Measurements from ENCODE around the gene KCNK1. TPM values are rescaled to one million over a fixed set of nuclear protein-coding genes. Genes with fewer than 3 reads are reported as not detected.

Gene KCNK1
- total and polyA plus RNA-seq, 2 of the 4 experiments (the other 2 are of a cell fraction) = 0.90 to 1.6 TPM

- Histone ChIP-seq H4K91ac (ENCODE audit: insufficient read depth, low read depth, low read length) (no peak overlapping the region), H3K79me1 (ENCODE audit: low read depth in 1 of 2, low read length in 2 of 2) (no peaks in the 10 kb centered on the region), H4K20me1 (ENCODE audit: insufficient read depth, low read length) (no peaks in the 10 kb centered on the region), H2AFZ (replicated peaks; ENCODE audit: low read length, poor library complexity) (no peak overlapping the region), H3K4me3 (ENCODE audit: insufficient read depth, low read depth, low read length) (no peak overlapping the region), H3K27ac (ENCODE audit: insufficient read depth, low read length) (no peak overlapping the region), H3K4me2 (ENCODE audit: low read depth, low read length) (no peak overlapping the region), H2BK5ac (ENCODE audit: low read depth, low read length, poor library complexity, severe bottlenecking) (no peak overlapping the region), H3K18ac (ENCODE audit: low read depth, low read length) (no peak overlapping the region), H3K23ac (ENCODE audit: low read depth, low read length) (no peak overlapping the region), H2AK9ac (replicated peaks; ENCODE audit: low read depth, low read length, poor library complexity) (no peak overlapping the region), H3K9ac (ENCODE audit: low read depth, low read length) (no peak overlapping the region), H3K14ac (replicated peaks; ENCODE audit: low read depth, low read length) (no peak overlapping the region), H3K36me3 (ENCODE audit: control insufficient read depth, insufficient read depth, low read length) (no peaks in the 10 kb centered on the region), H3K9me1 (ENCODE audit: insufficient read depth, low read length) (no peaks in the 10 kb centered on the region), H4K5ac (ENCODE audit: low read depth, low read length) (no peak overlapping the region), H2BK120ac (ENCODE audit: low read depth, low read length) (no peak overlapping the region), H3K56ac (ENCODE audit: extremely low read depth, insufficient read depth, low read length) (no peak overlapping the region), H2BK15ac (ENCODE audit: low read depth, low read length) (no peak overlapping the region), H3K4me1 (ENCODE audit: control insufficient read depth, insufficient read depth, low read length) (no peaks in the 10 kb centered on the region), H2AK5ac (ENCODE audit: low read depth, low read length) (no peak overlapping the region), H4K8ac (ENCODE audit: low read depth in 2 of 2, low read length in 2 of 2) (no peak overlapping the region), H3K27me3 (ENCODE audit: control insufficient read depth, insufficient read depth, low read length) (no peaks in the 10 kb centered on the region), H3K4ac (ENCODE audit: low read depth, low read length) (no peak overlapping the region), H2BK20ac (ENCODE audit: low read depth, low read length) (no peak overlapping the region), H3K9me3 (ENCODE audit: control insufficient read depth, insufficient read depth, low read length) (peaks cover 6% of the 10 kb centered on the region; the same call in 1 of the 2 replicates)
- no peak for TF ChIP-seq RCOR1 (IDR thresholded peaks at IDR 0.05; ENCODE audit: insufficient replicate concordance, low read length)
- TF ChIP-seq USF2 (IDR thresholded peaks at IDR 0.05; ENCODE audit: low read depth, low read length) = no peak
- no peak for TF ChIP-seq MAZ (IDR thresholded peaks at IDR 0.05; ENCODE audit: borderline replicate concordance, low read depth, low read length)
- TF ChIP-seq POLR2A (IDR thresholded peaks at IDR 0.05; ENCODE audit: low read depth, low read length) = no peak
- no peak for TF ChIP-seq ELK1 (IDR thresholded peaks at IDR 0.05; ENCODE audit: borderline replicate concordance, low read depth, low read length)
- TF ChIP-seq FOS (IDR thresholded peaks at IDR 0.05; ENCODE audit: low read depth, low read length) = no peak
- no peak for TF ChIP-seq BHLHE40 (IDR thresholded peaks at IDR 0.05; ENCODE audit: low read depth, low read length)
- TF ChIP-seq NFE2L2 (IDR thresholded peaks at IDR 0.05; ENCODE audit: low read depth, low read length) = no peak
- TF ChIP-seq CTCF (conservative IDR thresholded peaks at IDR 0.05; ENCODE audit: low read depth, low read length) = no peak
- no peak for TF ChIP-seq CEBPB (IDR thresholded peaks at IDR 0.05; ENCODE audit: low read depth, low read length)
- TF ChIP-seq CHD1 (IDR thresholded peaks at IDR 0.05; ENCODE audit: low read depth, low read length) = no peak
- TF ChIP-seq MAFK (IDR thresholded peaks at IDR 0.05; ENCODE audit: low read depth, low read length) = no peak
- TF ChIP-seq SMC3 (IDR thresholded peaks at IDR 0.05; ENCODE audit: low read depth, low read length) = no peak
- no peak for TF ChIP-seq MXI1 (IDR thresholded peaks at IDR 0.05; ENCODE audit: borderline replicate concordance, low read depth, low read length)
- TF ChIP-seq RAD21 (IDR thresholded peaks at IDR 0.05; ENCODE audit: low read length) = no peak
- TF ChIP-seq RFX5 (IDR thresholded peaks at IDR 0.05; ENCODE audit: low read depth, low read length) = no peak
- DNase-seq (no peak), ATAC-seq (ENCODE audit: low read depth) (no peak)
- intact Hi-C loops (cut with micrococcal nuclease) (no loop called here), in situ Hi-C loops (cut with MboI; ENCODE audit: low sequenced_read_pairs) (no loop called here), dilution Hi-C loops (cut with HindIII; ENCODE audit: low sequenced_read_pairs, unreplicated experiment) (no loop called here)
- CTCF ChIA-PET = no interaction called here
- BruUV-seq (replicated peaks) = no TSS peak
- WGBS, 2 experiments (ENCODE audit: extremely low coverage in 2 of 2, insufficient read length in 1 of 2) = 48% methylated on average over 2 of the region's 4 CpGs; no CpG with 5 or more reads in 1 of the 2 experiments
- POLR2A ChIA-PET (ENCODE audit: unreplicated experiment) = no interaction called here
These were observed 11.6 kb downstream of the KCNK1 start for GRCh38 chr1:233625510-233625981.

Data from IMR-90 (cell line).